Osteoblast (primary cell): Measurements from ENCODE around the gene GOLIM4. TPM values are rescaled to one million over a fixed set of nuclear protein-coding genes. Genes with fewer than 3 reads are reported as not detected.

Source experiments
- DNase-seq: peaks from one replicate; pipeline ENCODE4 v3.0.0; 2011; ENCODE audit warnings: low spot score, mixed read lengths; ENCODE audit not compliant: insufficient read length; ENCODE audit errors: missing footprints
- H2AFZ ChIP-seq: 2 replicates; pipeline ENCODE4 v1.6.0; 2011; ENCODE audit warnings: mild to moderate bottlenecking, low read length
- H3K27ac ChIP-seq: 2 replicates; pipeline ENCODE4 v1.5.1; 2011; ENCODE audit warnings: mild to moderate bottlenecking, low read depth, low read length, moderate library complexity
- H3K27me3 ChIP-seq: 2 replicates; pipeline ENCODE4 v1.6.0; 2012; ENCODE audit warnings: mild to moderate bottlenecking, control low read depth, inconsistent platforms, low read length, moderate library complexity; ENCODE audit not compliant: insufficient read depth
- H3K36me3 ChIP-seq: 2 replicates; pipeline ENCODE4 v1.5.1; 2011; ENCODE audit warnings: mild to moderate bottlenecking, low read length, control low read depth, moderate library complexity; ENCODE audit not compliant: insufficient read depth
- H3K4me1 ChIP-seq: 2 replicates; pipeline ENCODE4 v1.5.1; 2011; ENCODE audit warnings: mild to moderate bottlenecking, low read length, control low read depth, moderate library complexity; ENCODE audit not compliant: insufficient read depth
- H3K4me2 ChIP-seq: 2 replicates; pipeline ENCODE4 v1.6.0; 2011; ENCODE audit warnings: mild to moderate bottlenecking, low read length; ENCODE audit not compliant: insufficient read depth
- H3K4me3 ChIP-seq: fragments of 200-600 bp; sonication (generic); 3 replicates; pipeline ENCODE4 v1.5.1; 2012; ENCODE audit warnings: mild to moderate bottlenecking, low read length, inconsistent platforms; ENCODE audit not compliant: insufficient read depth
- H3K79me2 ChIP-seq: 2 replicates; pipeline ENCODE4 v1.6.0; 2012; ENCODE audit warnings: mild to moderate bottlenecking, low read length, control low read depth, inconsistent platforms; ENCODE audit not compliant: insufficient read depth
- H3K9me3 ChIP-seq: 2 replicates; pipeline ENCODE4 v1.5.1; 2011; ENCODE audit warnings: low read depth, low read length, control low read depth
- H4K20me1 ChIP-seq: 2 replicates; pipeline ENCODE4 v1.6.0; 2012; ENCODE audit warnings: mild to moderate bottlenecking, low read length, control low read depth; ENCODE audit not compliant: insufficient read depth
- CTCF ChIP-seq: IDR thresholded peaks from 2 replicates; pipeline ENCODE4 v1.5.1; 2011; ENCODE audit warnings: mild to moderate bottlenecking, low read depth, low read length, moderate library complexity; ENCODE audit errors: extremely low read depth
- total RNA-seq: library from RNA; depleted of rRNA; stranded (reverse); fragments of >200 nt; gene quantifications from 2 replicates; pipeline ENCODE4 v1.2.3, GENCODE V29; 2012

GOLIM4 gene
- total RNA-seq, 1 donor: 44.5 TPM

DNA sequence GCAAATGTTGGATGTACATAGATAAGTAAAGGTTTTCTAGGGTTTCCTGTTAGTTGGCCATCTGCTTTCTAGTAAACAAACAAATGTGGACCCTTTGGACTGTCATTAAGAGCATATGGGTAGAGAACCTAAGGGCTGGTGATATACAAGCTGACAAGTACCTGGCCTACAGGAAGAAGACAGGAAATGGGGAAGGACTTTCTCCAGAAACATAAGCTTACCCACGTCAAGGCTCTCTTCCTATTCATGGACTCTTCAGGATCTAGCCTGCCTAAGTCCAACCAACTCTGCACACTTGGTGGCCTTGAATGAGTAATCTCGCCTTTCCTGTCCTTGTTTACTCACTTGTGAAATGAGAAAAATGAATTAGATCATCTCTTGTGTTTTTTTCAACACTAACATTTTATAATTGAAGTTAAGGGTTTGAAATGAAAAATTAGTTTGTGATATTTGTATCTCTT, 22.2 kb upstream of the GOLIM4 start:
- no peak overlapping the region for H3K27ac ChIP-seq
- peak overlapping the region; percentile 3 for H3K4me2 ChIP-seq
- H3K27me3 ChIP-seq: no peaks in the 10 kb centered on the region
- no peaks in the 10 kb centered on the region for H3K9me3 ChIP-seq
- H2AFZ ChIP-seq: no peak overlapping the region
- no peaks in the 10 kb centered on the region for H3K79me2 ChIP-seq
- no peaks in the 10 kb centered on the region for H4K20me1 ChIP-seq
- no peak overlapping the region for H3K4me3 ChIP-seq
- peaks cover 31% of the 10 kb centered on the region for H3K4me1 ChIP-seq
- peak; percentile 27 for DNase-seq
- TF ChIP-seq CTCF: no peak
- no peaks in the 10 kb centered on the region for H3K36me3 ChIP-seq

GRCh38 chr3:168117059-168117458, 21.3 kb upstream of the GOLIM4 start:
- Histone ChIP-seq H3K27ac (no peak overlapping the region), H2AFZ (no peak overlapping the region), H4K20me1 (no peaks in the 10 kb centered on the region)

GRCh38 chr3:168116279-168116678, 20.6 kb upstream of the GOLIM4 start:
- DNase-seq: peak; percentile 58
- H3K36me3 ChIP-seq: no peaks in the 10 kb centered on the region
- no peak overlapping the region for H3K4me3 ChIP-seq
- peak overlapping the region; percentile 34 for H3K4me2 ChIP-seq
- H3K27ac ChIP-seq: peak overlapping the region; percentile 44
- H3K79me2 ChIP-seq: no peaks in the 10 kb centered on the region
- no peak for TF ChIP-seq CTCF
- no peaks in the 10 kb centered on the region for H4K20me1 ChIP-seq
- H2AFZ ChIP-seq: no peak overlapping the region
- H3K4me1 ChIP-seq: peaks cover 26% of the 10 kb centered on the region
- no peaks in the 10 kb centered on the region for H3K27me3 ChIP-seq
- H3K9me3 ChIP-seq: no peaks in the 10 kb centered on the region

More at GRCh38 chr3:168117059-168117458, 21.3 kb upstream of the GOLIM4 start:
- peaks cover 31% of the 10 kb centered on the region for H3K4me1 ChIP-seq
- H3K4me2 ChIP-seq: peak overlapping the region; percentile 19
- no peaks in the 10 kb centered on the region for H3K79me2 ChIP-seq
- H3K36me3 ChIP-seq: no peaks in the 10 kb centered on the region
- no peaks in the 10 kb centered on the region for H3K9me3 ChIP-seq
- DNase-seq: peak; percentile 10
- H3K27me3 ChIP-seq: no peaks in the 10 kb centered on the region
- no peak for TF ChIP-seq CTCF
- H3K4me3 ChIP-seq: no peak overlapping the region

DNA sequence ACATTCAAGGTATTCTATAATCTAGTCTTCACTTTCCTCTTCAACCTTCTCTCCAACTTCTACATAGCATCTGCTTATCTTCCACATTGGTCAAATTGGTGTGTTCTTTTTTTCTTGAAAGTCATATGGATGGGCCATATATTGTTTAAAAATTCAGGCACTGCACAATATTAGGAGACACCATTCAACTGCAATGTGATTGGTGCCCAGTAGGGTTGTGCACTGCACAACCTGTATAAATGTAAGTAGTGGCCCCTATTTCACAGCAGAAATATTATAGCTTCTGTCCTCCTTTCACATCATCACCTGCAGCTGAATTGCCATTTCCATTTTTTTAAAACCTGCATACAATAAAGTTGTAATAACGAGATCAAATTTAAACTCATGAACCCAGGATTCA, 18.1 kb upstream of the GOLIM4 start:
- TF ChIP-seq CTCF: no peak
- H2AFZ ChIP-seq: no peak overlapping the region
- no peak overlapping the region for H3K27ac ChIP-seq
- H3K4me2 ChIP-seq: no peak overlapping the region
- H3K4me3 ChIP-seq: no peak overlapping the region
- no peaks in the 10 kb centered on the region for H3K79me2 ChIP-seq
- H4K20me1 ChIP-seq: no peaks in the 10 kb centered on the region
- no peak for DNase-seq
- peaks cover 22% of the 10 kb centered on the region for H3K4me1 ChIP-seq
- no peaks in the 10 kb centered on the region for H3K27me3 ChIP-seq
- no peaks in the 10 kb centered on the region for H3K36me3 ChIP-seq
- H3K9me3 ChIP-seq: no peaks in the 10 kb centered on the region
